ENCODE results near the gene GRAP2. TPM values are rescaled to one million over a fixed set of nuclear protein-coding genes. Genes with fewer than 3 reads are reported as not detected.

GRAP2 gene
- total RNA-seq, 1 donor from 2014 or later, result 31.3 TPM

GRCh38 chr22:39932166-39932565, 31.3 kb downstream of the GRAP2 start:
- Mint-ChIP-seq H3K4me1 (ENCODE audit: low read depth) (peaks cover 46% of the 10 kb centered on the region), H3K27me3 (ENCODE audit: insufficient read depth) (no peaks in the 10 kb centered on the region), H3K36me3 (ENCODE audit: low read depth) (peaks cover 26% of the 10 kb centered on the region), H3K9me3 (no peaks in the 10 kb centered on the region), H3K27ac (peak overlapping the region; percentile 62), H3K4me3 (no peak overlapping the region)
- DNase-seq (ENCODE audit: low spot score), result no peak
- intact Hi-C loops (cut with micrococcal nuclease), result loop anchor here (2.0 kb wide), 1 partner anchor 399 kb away; the partner anchor contains the start of gene RPS19BP1

GRCh38 chr22:39932918-39933649, 32.2 kb downstream of the GRAP2 start:
- Mint-ChIP-seq H3K27ac (peak overlapping the region; percentile 91), H3K4me3 (peak overlapping the region; percentile 80), H3K27me3 (ENCODE audit: insufficient read depth) (no peaks in the 10 kb centered on the region), H3K9me3 (no peaks in the 10 kb centered on the region), H3K36me3 (ENCODE audit: low read depth) (peaks cover 22% of the 10 kb centered on the region), H3K4me1 (ENCODE audit: low read depth) (peaks cover 55% of the 10 kb centered on the region)
- DNase-seq (ENCODE audit: low spot score), result no peak
- intact Hi-C loops (cut with micrococcal nuclease), result loop anchor here (1.0 to 2.0 kb wide), 3 partner anchors 12 to 400 kb away; partner anchors contain the start of gene RPS19BP1

DNA sequence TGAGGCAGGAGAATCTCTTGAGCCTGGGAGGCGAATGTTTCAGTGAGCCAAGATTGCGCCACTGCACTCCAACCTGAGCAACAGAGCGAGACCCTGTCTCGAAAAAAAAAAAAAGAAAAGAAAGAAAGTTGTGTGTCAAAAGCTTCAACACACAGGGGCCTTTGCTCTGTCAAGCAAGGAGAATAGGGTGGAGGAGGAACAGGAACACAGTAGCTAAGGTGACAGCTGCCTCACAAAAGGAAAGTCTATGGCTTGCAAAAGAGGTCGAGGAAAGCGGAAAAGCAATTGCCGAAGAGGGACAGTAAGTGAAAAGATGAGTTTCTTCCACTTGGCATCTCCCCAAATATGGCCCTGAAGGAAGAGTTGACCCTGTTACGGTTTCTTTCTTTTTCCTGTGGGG, 32.9 kb downstream of the GRAP2 start:
- peaks cover 62% of the 10 kb centered on the region for H3K4me1 Mint-ChIP-seq (ENCODE audit: low read depth)
- H3K36me3 Mint-ChIP-seq (ENCODE audit: low read depth), result peaks cover 23% of the 10 kb centered on the region
- intact Hi-C loops (cut with micrococcal nuclease), result loop anchor here (1.0 to 2.0 kb wide), 4 partner anchors 7 to 401 kb away; partner anchors contain the start of gene RPS19BP1
- H3K27me3 Mint-ChIP-seq (ENCODE audit: insufficient read depth), result no peaks in the 10 kb centered on the region
- peak overlapping the region; percentile 91 for H3K27ac Mint-ChIP-seq
- peak overlapping the region; percentile 80 for H3K4me3 Mint-ChIP-seq
- no peaks in the 10 kb centered on the region for H3K9me3 Mint-ChIP-seq
- DNase-seq (ENCODE audit: low spot score), result no peak

- H3K9me3 Mint-ChIP-seq, result no peaks in the 10 kb centered on the region
- H3K4me1 Mint-ChIP-seq (ENCODE audit: low read depth), result peaks cover 71% of the 10 kb centered on the region
- peaks cover 24% of the 10 kb centered on the region for H3K36me3 Mint-ChIP-seq (ENCODE audit: low read depth)
- peak overlapping the region; percentile 80 for H3K4me3 Mint-ChIP-seq
- no peak for DNase-seq (ENCODE audit: low spot score)
- peak overlapping the region; percentile 69 for H3K27ac Mint-ChIP-seq
- intact Hi-C loops (cut with micrococcal nuclease), result loop anchor here (5.0 kb wide), 1 partner anchor 57 kb away; the partner anchor contains the start of gene FAM83F
- H3K27me3 Mint-ChIP-seq (ENCODE audit: insufficient read depth), result no peaks in the 10 kb centered on the region
Observed at GRCh38 chr22:39935116-39935515, 34.2 kb downstream of the GRAP2 start.

DNA sequence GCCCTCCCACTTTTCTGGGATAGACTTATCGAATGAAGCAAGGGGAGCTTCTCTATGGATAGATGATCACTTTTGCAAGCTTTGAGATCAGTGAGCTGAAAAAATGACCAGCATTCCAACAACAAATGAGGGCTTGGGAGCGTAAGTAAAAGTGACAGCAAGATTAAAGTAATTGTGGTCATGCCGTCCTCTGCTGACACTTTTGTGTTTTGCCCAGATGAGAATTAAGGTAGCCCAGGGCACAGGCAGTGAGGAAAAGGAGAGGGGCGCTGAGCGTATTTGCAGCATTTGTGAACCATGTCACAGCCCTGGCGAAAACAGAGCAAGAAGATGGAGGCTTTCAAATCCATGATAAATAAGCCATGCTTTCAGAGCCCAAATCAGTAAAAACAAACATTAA, 34.7 kb downstream of the GRAP2 start:
- no peak for DNase-seq (ENCODE audit: low spot score)
- Mint-ChIP-seq H3K4me3 (peak overlapping the region; percentile 80), H3K36me3 (ENCODE audit: low read depth) (peaks cover 24% of the 10 kb centered on the region), H3K9me3 (no peaks in the 10 kb centered on the region), H3K4me1 (ENCODE audit: low read depth) (peaks cover 76% of the 10 kb centered on the region), H3K27ac (peak overlapping the region; percentile 75), H3K27me3 (ENCODE audit: insufficient read depth) (no peaks in the 10 kb centered on the region)
- intact Hi-C loops (cut with micrococcal nuclease), result loop anchor here (5.0 kb wide), 1 partner anchor 57 kb away; the partner anchor contains the start of gene FAM83F

DNA sequence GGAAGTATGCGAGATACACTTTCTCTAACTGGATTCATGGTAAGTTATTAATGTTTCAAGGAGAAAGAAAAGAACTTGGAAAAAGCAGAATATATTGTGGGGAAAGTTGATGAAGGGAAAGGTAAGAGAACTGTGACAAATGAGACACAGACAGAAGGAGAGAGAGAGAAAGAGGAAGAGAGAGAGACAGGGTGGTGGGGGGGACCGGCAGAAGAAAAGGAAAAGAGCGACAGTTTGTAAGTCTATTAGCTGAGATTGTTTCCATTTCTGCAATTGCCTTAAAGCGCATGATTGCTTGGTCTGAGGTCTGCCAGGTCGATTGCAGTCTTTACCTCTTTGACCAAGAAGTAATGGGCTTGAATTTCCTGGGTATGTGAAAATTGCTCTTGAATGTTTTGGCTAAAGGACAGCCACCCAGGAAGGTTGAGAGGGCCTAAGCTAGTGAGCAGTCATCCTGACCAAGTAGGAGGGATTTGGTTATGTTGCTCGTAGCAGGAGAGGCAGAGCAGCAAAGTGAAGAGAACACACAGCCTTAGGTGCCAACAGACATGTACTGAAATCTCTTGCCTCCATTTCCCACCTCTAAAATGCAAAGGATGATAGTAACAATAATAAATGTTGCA, 35.8 kb downstream of the GRAP2 start:
- Mint-ChIP-seq H3K27ac (peak overlapping the region; percentile 75), H3K4me3 (peak overlapping the region; percentile 80), H3K27me3 (ENCODE audit: insufficient read depth) (no peaks in the 10 kb centered on the region), H3K36me3 (ENCODE audit: low read depth) (peaks cover 25% of the 10 kb centered on the region), H3K9me3 (no peaks in the 10 kb centered on the region), H3K4me1 (ENCODE audit: low read depth) (peaks cover 84% of the 10 kb centered on the region)
- intact Hi-C loops (cut with micrococcal nuclease), result loop anchor here (5.0 kb wide), 1 partner anchor 56 kb away; the partner anchor contains the start of gene FAM83F
- no peak for DNase-seq (ENCODE audit: low spot score)

- H3K27me3 Mint-ChIP-seq (ENCODE audit: insufficient read depth), result no peaks in the 10 kb centered on the region
- peak overlapping the region; percentile 17 for H3K4me3 Mint-ChIP-seq
- intact Hi-C loops (cut with micrococcal nuclease), result loop anchor here (5.0 kb wide), 1 partner anchor 54 kb away; the partner anchor contains the start of gene FAM83F
- no peak for DNase-seq (ENCODE audit: low spot score)
- H3K36me3 Mint-ChIP-seq (ENCODE audit: low read depth), result peaks cover 25% of the 10 kb centered on the region
- H3K4me1 Mint-ChIP-seq (ENCODE audit: low read depth), result peaks cover 92% of the 10 kb centered on the region
- H3K9me3 Mint-ChIP-seq, result no peaks in the 10 kb centered on the region
- H3K27ac Mint-ChIP-seq, result no peak overlapping the region
Observed at GRCh38 chr22:39937906-39938305, 37.0 kb downstream of the GRAP2 start.

- H3K9me3 Mint-ChIP-seq, result no peaks in the 10 kb centered on the region
- DNase-seq (ENCODE audit: low spot score), result no peak
- intact Hi-C loops (cut with micrococcal nuclease), result loop anchor here (5.0 kb wide), 1 partner anchor 54 kb away; the partner anchor contains the start of gene FAM83F
- H3K36me3 Mint-ChIP-seq (ENCODE audit: low read depth), result peaks cover 26% of the 10 kb centered on the region
- peaks cover 91% of the 10 kb centered on the region for H3K4me1 Mint-ChIP-seq (ENCODE audit: low read depth)
- H3K4me3 Mint-ChIP-seq, result peak overlapping the region; percentile 32
- peak overlapping the region; percentile 47 for H3K27ac Mint-ChIP-seq
- no peaks in the 10 kb centered on the region for H3K27me3 Mint-ChIP-seq (ENCODE audit: insufficient read depth)
Observed at GRCh38 chr22:39938509-39939111, 37.7 kb downstream of the GRAP2 start.

DNA sequence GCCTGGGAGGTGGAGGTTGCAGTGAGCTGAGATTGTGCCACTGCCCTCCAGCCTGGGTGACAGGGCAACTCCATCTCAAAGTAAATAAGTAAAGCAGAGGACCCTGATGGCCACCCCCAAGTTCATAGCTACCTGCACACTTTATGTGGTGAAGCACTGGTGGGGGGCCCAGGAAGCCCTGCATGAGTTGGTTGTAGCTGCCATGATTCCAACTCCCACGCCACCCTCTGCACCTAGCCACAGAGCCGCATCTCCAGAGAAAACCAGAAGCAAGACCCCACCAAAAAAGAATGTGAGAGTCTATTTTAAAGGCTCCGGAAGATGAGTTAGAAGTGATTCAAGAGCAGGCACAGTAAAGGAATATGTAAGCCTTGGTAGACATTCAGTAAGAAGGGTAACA, 38.9 kb downstream of the GRAP2 start:
- H3K27me3 Mint-ChIP-seq (ENCODE audit: insufficient read depth), result no peaks in the 10 kb centered on the region
- no peak overlapping the region for H3K27ac Mint-ChIP-seq
- H3K4me1 Mint-ChIP-seq (ENCODE audit: low read depth), result peaks cover 89% of the 10 kb centered on the region
- H3K9me3 Mint-ChIP-seq, result no peaks in the 10 kb centered on the region
- no peak overlapping the region for H3K4me3 Mint-ChIP-seq
- no peak for DNase-seq (ENCODE audit: low spot score)
- H3K36me3 Mint-ChIP-seq (ENCODE audit: low read depth), result peaks cover 22% of the 10 kb centered on the region
- intact Hi-C loops (cut with micrococcal nuclease), result loop anchor here (1.0 to 5.0 kb wide), 7 partner anchors 9 to 317 kb away; partner anchors contain the start of genes FAM83F and TMA7B

DNA sequence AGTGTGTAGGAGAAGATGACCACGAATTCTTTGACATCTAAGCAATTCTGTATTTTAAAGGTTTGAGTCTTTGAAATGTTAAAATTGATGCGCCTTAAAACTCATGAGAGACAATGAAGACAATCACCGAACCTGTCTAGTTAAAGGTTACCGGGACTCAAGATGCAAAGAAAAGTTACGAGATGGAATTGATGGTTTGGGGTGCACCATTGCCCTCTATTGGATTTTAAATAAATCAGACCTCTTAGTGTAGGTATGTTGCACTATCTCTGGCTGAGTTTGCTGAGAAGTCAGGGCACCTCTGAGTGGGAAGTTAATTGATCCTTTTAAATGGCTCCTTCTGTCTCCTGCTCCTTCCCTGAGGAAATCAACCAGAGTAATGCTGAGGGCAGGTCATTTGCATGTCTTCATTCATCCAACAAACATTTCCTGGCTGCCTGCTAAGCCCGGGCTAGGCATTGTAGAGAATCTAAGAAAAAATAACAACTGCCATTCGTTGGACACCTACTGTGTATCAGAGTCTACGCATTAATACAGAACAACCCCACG, 39.9 kb downstream of the GRAP2 start:
- Mint-ChIP-seq H3K4me1 (ENCODE audit: low read depth) (peaks cover 87% of the 10 kb centered on the region), H3K27ac (peak overlapping the region; percentile 6), H3K4me3 (no peak overlapping the region), H3K9me3 (no peaks in the 10 kb centered on the region), H3K36me3 (ENCODE audit: low read depth) (peaks cover 26% of the 10 kb centered on the region), H3K27me3 (ENCODE audit: insufficient read depth) (no peaks in the 10 kb centered on the region)
- intact Hi-C loops (cut with micrococcal nuclease), result loop anchor here (1.0 to 5.0 kb wide), 6 partner anchors 10 to 318 kb away; partner anchors contain the start of gene TMA7B
- no peak for DNase-seq (ENCODE audit: low spot score)

GRCh38 chr22:39941601-39942000, 40.7 kb downstream of the GRAP2 start:
- DNase-seq (ENCODE audit: low spot score), result no peak
- intact Hi-C loops (cut with micrococcal nuclease), result loop anchor here (2.0 to 5.0 kb wide), 5 partner anchors 15 to 319 kb away; partner anchors contain the start of gene TMA7B
- no peaks in the 10 kb centered on the region for H3K27me3 Mint-ChIP-seq (ENCODE audit: insufficient read depth)
- no peaks in the 10 kb centered on the region for H3K9me3 Mint-ChIP-seq
- H3K4me1 Mint-ChIP-seq (ENCODE audit: low read depth), result peaks cover 81% of the 10 kb centered on the region
- peak overlapping the region; percentile 19 for H3K27ac Mint-ChIP-seq
- H3K4me3 Mint-ChIP-seq, result no peak overlapping the region
- H3K36me3 Mint-ChIP-seq (ENCODE audit: low read depth), result peaks cover 23% of the 10 kb centered on the region

All from activated T-helper 1 cell treated with anti-CD3 and anti-CD28 coated beads, Interleukin-12 subunit alpha, Interleukin-12 subunit beta, Interleukin-2, Interleukin-4 antibody, amounts not matched to agents 30 ng/mL and 10 ng/mL and 1 ng/mL, durations not matched to agents 14 hours and 24 hours and 36 hours (primary cell).